Suppressor macrophage treated with lipopolysaccharide for 4 hours (primary cell): ENCODE results near the gene PSKH1.
"Not testable (repeated sequence)": the region's sequence is repeated elsewhere in the genome, so short reads cannot be mapped to it uniquely, and the experiment has no call there.

Experiments
- DNase-seq: peaks from one replicate; pipeline ENCODE4 v3.0.0-alpha.2; 2020

PSKH1 gene

DNA sequence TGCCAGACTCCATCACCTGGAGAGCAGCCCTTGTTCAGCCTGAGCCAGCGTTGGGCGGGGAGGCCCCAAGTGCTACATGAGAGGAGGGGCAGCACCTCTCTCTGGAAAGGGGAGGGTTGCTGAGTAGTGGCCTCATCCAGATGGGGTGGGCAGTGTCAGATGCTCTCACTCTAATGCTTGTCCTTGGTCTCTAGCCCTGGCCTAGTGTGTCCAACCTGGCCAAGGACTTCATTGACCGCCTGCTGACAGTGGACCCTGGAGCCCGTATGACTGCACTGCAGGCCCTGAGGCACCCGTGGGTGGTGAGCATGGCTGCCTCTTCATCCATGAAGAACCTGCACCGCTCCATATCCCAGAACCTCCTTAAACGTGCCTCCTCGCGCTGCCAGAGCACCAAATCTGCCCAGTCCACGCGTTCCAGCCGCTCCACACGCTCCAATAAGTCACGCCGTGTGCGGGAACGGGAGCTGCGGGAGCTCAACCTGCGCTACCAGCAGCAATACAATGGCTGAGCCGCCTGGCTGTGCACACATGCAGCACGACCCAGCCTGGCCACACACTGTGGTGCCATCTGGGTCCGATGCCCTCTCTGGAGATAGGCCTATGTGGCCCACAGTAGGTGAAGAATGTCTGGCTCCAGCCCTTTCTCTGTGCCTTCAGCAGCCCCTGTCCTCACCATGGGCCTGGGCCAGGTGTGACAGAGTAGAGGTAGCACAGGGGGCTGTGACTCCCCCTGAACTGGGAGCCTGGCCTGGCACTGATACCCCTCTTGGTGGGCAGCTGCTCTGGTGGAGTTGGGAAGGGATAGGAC, 34.3 kb downstream of the PSKH1 start:
- DNase-seq = no peak

DNA sequence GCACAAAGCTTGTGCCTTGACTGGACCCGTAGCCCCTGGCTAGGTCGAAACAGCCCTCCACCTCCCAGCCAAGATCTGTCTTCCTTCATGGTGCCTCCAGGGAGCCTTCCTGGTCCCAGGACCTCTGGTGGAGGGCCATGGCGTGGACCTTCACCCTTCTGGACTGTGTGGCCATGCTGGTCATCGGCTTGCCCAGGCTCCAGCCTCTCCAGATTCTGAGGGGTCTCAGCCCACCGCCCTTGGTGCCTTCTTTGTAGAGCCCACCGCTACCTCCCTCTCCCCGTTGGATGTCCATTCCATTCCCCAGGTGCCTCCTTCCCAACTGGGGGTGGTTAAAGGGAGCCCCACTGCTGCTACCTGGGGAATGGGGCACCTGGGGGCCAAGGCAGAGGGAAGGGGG, 35.1 kb downstream of the PSKH1 start:
- DNase-seq = no peak

DNA sequence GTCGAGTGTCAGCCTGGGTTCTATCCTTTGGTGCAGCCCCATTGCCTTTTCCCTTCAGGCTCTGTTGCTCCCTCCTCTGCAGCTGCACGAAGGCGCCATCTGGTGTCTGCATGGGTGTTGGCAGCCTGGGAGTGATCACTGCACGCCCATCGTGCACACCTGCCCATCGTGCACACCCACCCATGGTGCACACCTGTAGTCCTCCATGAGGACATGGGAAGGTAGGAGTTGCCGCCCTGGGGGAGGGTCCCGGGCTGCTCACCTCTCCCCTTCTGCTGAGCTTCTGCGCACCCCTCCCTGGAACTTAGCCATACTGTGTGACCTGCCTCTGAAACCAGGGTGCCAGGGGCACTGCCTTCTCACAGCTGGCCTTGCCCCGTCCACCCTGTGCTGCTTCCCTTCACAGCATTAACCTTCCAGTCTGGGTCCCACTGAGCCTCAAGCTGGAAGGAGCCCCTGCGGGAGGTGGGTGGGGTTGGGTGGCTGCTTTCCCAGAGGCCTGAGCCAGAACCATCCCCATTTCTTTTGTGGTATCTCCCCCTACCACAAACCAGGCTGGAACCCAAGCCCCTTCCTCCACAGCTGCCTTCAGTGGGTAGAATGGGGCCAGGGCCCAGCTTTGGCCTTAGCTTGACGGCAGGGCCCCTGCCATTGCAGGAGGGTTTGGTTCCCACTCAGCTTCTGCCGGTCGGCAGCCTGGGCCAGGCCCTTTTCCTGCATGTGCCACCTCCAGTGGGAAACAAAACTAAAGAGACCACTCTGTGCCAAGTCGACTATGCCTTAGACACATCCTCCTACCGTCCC, 35.7 kb downstream of the PSKH1 start:
- peak; percentile 63 for DNase-seq

GRCh38 chr16:67930191-67930590, 37.1 kb downstream of the PSKH1 start:
- no peak for DNase-seq

GRCh38 chr16:67930678-67931211, 37.7 kb downstream of the PSKH1 start:
- no peak for DNase-seq

GRCh38 chr16:67931712-67932461, 38.8 kb downstream of the PSKH1 start, which contains the start of gene CTRL:
Gene CTRL (minus strand): TSS chr16:67931862. CDS start chr16:67931852, 10 bp downstream.
- no peak for DNase-seq

GRCh38 chr16:67932462-67932840, 39.4 kb downstream of the PSKH1 start:
- DNase-seq = no peak

- no peak for DNase-seq
Observed at GRCh38 chr16:67933805-67934204, 40.8 kb downstream of the PSKH1 start.

GRCh38 chr16:67934306-67935100, 41.4 kb downstream of the PSKH1 start:
- DNase-seq = no peak

DNA sequence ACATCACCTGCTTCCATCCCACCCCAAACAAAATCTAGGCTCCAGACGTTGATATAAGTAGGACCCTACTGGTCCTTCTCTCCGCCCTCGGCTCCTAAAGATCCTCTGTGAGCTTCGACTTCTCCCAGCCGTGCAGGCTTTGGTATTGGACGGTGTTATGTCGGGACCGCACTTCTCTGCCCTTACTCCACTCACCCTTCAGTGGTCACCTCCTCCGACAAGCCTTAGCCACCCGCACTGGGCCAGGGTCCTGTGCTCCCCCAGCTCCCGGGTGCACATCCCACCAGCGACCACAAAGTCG, 42.0 kb downstream of the PSKH1 start:
- no peak for DNase-seq

GRCh38 chr16:67935402-67936123, 42.5 kb downstream of the PSKH1 start:
- peak; percentile 90 for DNase-seq

- DNase-seq = no peak
Observed at GRCh38 chr16:67936124-67936879, 43.2 kb downstream of the PSKH1 start, which contains the start of gene PSMB10. Gene PSMB10 (minus strand): TSS chr16:67936850. CDS start chr16:67936749, 101 bp downstream.

- DNase-seq = peak; percentile 96
Observed at GRCh38 chr16:67936880-67937605, 44.0 kb downstream of the PSKH1 start.

- not testable (repeated sequence) for DNase-seq
Observed at GRCh38 chr16:67937713-67938112, 44.7 kb downstream of the PSKH1 start.

GRCh38 chr16:67939507-67940445, 46.7 kb downstream of the PSKH1 start:
- no peak for DNase-seq

- DNase-seq = no peak
Observed at GRCh38 chr16:67940446-67941089, 47.5 kb downstream of the PSKH1 start.

- DNase-seq = no peak
Observed at GRCh38 chr16:67941469-67942199, 48.6 kb downstream of the PSKH1 start.

GRCh38 chr16:67942200-67942509, 49.1 kb downstream of the PSKH1 start:
- DNase-seq = peak; percentile 52
